ENCODE results near the gene HECTD4.
"Not testable (repeated sequence)": the region's sequence is repeated elsewhere in the genome, so short reads cannot be mapped to it uniquely, and the experiment has no call there.

The HECTD4 gene

GRCh38 chr12:112172556-112173324, 209.5 kb downstream of the HECTD4 start:
- DNase-seq = no peak

DNA sequence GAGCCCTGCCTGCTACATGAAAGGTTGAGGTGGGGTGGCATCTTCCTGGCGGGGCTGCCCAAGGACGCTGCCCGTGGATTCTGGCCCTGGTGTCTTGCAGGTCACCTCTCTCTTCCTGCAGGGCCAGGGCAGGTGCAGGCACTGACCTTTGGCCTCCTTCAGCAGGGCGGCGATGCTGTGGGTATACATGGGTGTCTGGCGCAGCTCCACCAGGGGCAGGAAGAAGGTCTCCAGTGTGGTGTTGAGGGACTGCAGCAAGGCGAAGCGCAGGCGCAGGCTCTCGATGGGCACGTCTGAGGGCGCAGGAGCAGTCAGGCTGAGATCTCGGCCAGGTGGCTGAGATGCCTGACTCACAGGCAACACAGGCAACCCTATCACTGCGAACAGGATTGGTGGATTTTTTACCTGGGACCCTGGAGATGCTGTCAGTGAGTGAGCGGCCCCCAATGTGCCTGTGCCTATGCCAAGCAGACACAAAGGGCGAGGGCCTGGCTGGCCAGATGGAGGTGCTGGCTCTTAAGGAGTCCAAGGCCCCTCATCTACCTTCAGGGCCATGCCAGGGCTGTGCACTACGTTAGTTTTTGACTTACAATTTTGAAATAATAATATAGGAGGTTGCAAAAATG, 211.1 kb downstream of the HECTD4 start:
- no peak for DNase-seq

DNA sequence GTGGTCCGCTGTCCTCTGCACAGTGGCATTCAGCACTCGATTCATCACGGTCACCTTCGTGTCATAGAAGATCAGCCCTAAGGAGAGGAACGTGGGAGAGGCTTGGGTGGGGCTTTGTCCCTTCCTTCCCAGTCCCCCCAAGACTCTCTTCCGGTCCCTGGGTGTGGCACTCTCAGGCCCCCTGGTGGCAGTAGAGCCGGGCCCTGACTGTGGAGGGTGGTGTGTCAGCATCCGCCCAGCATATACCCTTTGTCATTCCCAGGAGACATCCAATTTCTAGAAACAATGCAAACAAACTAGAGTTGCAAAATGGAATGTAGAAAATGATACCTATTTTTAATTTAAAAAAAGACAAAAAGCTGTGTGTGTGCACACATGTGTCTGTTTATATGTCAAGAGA, 211.9 kb downstream of the HECTD4 start:
- peak; percentile 32 for DNase-seq

GRCh38 chr12:112169966-112170365, 212.3 kb downstream of the HECTD4 start:
- DNase-seq = no peak

DNA sequence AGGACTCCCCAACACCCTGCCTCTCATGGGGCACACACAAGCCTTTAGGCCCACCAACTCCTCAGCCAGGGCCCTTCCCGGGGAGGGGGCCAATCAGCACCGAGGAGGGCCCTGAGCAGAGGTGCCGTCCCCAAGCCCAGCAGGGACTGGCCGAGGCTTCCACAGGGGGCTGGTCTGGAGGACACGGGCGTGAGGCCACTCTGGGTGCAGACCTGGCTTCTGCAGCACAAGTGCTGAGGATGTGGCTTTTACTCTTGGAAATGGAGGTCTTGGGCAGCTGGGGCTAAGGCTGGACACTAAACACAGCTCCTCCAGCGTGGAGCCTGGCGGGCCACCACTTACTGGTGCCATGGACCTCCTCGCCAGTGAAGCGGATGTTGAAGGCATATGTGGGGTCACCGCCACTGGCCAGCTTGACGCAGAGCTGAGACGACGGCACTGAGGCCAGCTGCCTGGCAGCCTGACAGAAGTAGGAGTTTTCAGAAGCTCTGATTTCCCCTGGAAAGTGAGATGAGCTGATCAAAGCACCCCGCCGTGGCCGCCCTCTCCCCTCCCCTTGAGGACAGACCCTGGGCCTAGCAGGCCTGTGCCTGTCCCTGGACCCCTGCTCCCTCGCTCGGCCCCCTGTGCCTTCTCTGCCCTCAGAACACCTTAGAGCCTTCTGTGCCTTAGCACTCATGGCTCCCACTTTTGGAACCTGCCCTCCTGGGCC, 212.9 kb downstream of the HECTD4 start:
- no peak for DNase-seq

DNA sequence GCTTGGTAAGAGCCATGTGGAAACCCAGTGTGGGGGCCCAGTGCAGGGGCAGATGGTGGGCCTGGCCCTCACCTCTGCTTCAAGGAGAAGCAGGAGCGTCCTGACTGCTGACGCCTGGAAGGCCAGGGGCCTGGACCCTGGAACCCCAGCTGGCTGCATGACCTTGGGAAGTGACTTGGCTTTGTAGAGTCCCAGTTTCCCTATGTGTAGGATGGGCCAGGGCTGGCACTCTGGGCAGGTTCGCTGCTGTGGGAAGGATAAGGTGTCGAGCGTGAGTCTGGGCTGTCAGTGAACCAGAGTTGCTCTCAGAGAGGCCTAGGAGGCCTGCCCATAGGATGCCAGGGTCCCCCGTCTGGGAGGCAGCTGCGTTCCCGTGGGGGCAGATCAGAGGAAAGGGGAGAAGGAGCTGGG, 213.7 kb downstream of the HECTD4 start:
- no peak for DNase-seq

DNA sequence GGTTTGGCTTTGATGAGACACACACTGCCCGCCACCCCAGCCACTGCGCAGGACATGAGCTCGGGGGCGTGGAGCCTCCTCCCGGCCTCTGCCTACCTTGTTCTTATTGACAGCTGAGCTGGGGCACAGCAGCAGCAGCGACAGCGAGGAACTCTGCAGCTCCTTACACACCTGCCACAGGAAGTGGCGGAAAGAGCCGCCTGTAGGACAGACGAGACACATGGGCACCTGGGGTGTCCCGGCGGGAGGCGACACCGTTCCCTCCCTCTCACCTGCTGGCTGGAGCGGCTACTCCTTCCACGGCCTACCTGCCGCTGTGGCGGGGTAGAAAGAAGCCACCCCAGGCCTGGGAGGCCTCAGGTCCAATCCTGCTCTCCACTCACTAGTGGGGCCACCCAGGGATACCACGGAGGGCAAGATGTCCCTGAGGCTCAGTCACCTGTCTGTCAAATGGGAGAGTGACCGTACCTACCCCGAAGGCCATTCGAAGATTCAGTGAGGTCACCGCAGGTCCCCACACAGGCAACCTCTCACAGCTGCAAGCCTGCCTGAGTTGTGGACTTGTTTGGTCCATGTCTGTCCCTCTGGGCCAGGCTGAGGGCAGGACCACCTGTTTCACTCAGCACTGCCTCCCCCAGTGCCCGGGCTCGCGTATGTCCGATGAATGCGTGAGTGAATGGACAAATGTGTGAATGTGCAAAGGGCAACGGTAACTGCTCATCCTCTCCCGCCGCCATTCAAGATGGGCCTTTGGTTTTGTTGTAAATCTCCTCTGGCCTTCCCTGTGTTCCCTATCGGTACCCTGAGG, 214.3 kb downstream of the HECTD4 start:
- DNase-seq = no peak

DNA sequence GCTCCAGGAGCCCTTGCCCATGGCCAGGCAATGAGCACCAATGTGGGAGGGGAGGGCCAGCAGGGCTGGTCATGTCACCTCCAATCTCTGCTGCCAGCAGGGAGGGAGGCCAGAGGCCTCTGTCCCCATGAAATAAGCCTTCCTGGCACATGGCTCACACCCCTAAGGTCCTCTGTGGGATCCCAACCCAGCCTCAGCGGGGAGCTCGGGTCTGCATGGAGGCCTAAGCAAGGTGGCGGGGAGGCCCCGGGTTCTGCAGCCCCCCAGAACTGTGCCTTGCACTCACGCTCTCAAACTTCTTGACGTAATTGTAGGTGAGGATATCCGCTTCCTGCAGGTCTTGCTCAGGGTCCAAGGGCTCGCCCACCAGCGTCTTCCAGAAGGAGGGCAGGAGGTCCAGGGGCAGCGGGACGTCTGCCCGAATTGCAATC, 215.2 kb downstream of the HECTD4 start:
- DNase-seq = no peak

GRCh38 chr12:112166051-112167015, 215.9 kb downstream of the HECTD4 start:
- DNase-seq = no peak

DNA sequence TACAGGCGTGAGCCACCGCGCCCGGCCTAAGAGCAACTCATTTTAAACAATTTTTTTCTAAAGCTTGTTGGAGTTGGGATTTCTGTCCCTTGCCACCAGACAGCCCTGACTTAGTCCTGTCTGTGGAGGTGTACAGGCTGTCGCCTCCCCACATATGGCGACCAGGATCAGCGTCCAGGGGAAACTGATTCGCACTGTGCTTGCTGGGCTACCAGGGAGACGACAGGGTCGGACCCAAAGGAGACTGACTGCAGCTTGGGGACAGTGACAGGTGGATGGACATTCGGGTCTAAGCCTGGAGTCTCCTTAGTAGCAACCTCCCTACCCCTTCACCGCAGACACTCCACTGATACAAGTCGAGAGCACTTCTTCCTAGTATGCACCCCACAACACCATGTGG, 216.6 kb downstream of the HECTD4 start:
- no peak for DNase-seq

DNA sequence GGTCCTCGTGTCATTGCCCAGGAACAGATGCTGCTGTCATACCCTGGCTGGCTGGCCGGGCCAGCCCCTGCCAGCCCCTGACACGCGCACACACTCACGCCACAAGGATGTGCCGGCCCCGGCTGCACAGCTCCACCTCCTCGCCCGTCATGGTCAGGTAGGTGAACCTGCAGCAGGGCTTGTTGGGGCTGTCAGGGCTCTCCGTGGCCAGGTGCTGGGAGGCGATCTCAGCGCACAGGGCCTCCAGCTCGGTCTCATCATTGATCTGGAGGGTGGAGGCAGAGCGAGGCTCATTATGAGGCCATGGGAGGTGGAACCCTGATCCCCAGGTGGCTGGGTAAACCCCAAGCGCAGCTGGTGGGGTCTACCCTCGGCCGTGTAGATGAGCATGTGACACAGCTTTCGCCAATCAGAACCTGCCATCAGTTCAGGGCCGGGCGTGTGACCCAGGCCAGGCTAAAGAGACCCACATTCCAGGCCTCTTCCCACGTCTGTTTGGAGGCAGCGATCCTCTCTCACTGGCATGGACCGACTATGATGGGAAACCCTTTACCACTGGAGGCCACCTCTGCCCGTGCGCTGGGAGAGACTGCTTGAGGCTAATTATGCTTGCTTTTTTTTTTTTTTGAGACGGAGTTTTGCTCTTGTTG, 218.1 kb downstream of the HECTD4 start:
- no peak for DNase-seq

DNA sequence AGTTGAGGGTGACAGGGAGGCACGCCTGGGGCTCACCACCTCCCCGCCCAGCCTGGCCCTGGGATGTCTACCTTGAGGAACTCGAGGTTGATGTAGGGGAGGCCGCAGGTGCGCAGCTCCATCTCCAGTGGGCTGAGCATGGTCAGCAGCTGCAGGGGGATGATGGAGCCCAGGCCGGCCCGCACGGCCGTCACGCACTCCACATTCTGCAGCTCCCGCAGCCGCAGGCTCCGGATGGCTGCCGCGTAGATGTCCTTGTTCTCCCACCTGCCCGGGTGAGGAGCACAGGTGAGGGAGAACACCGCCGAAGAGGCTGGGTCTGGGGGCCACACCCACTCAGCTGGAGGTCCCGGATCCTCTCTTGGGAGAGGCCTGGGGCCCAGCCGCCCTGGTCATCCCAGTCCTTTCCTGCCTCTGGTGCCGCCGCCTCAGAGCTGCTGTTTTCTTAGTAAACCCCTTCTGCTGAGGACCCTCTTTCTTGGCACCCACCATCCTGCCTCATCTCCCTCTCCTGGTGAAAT, 218.7 kb downstream of the HECTD4 start:
- no peak for DNase-seq

DNA sequence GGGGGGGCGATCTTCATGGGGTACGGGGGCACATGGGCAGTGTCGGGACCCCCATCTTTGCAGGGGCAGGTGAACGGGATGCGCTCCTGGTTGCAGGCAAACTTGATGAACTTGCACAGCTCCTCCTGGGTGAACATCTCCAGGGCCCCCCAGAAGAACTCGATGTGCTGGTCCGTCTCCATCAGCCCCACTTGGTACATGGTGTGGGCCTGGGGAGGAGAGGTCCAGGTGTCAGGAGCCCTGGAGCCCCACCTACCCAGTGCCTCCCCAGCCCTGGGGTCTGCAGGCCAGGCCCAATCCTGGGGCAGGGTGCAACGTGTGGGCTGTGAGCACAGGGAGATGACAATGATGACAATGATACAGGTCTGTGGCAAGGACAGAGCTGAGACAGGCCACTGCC, 219.2 kb downstream of the HECTD4 start:
- DNase-seq = no peak

DNA sequence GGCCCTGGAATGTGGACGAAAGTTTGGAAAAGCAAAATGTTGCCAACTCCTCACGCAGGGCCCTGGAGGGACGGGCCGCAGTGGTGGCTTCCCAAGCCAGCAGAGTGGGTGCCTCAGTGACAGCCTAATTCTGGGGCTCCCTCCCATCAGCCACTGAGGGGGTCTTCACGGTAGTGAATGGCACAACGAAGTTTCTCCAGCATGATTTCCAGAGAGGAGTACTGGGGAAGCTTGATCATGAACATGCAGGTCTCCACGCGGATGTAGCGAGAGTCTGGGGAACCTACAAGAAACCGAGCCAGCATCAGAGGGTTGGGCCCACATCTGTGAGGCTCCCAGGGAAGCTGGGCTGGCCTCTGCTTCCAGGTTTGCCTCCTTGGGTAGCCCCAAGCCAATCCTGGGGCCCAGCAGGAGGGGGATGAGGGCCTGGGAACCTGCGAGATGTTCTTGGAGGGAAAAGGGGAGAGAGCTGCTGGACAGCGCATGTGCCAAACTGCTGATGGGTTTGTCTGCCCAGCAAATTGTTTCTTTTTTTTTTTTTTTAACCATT, 219.9 kb downstream of the HECTD4 start:
- no peak for DNase-seq

DNA sequence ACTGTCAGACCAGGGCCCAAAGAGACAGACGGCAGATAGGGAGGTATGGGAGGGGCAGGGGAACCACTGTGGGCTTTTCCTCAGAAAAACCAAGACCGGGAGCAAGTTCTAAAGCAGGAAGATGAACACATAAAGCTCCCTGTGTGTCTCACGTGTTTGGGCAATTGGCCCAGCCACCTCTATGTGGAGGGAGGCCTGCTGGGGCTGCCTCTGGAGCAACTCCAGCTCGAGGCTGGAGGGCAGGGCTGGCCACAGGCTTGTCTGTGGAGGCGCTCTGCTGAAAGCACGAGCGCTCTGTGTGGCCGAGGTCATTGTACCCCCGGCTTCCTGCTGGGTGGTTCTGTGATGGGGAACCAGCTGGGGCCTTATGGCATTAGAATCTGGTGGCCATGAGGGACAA, 220.5 kb downstream of the HECTD4 start:
- no peak for DNase-seq

- DNase-seq = no peak
Observed at GRCh38 chr12:112160611-112161010, 221.6 kb downstream of the HECTD4 start.

- DNase-seq = no peak
Observed at GRCh38 chr12:112159146-112159541, 223.1 kb downstream of the HECTD4 start.

GRCh38 chr12:112158461-112159145, 223.6 kb downstream of the HECTD4 start:
- not testable (repeated sequence) for DNase-seq

- DNase-seq = no peak
Observed at GRCh38 chr12:112153893-112154219, 228.4 kb downstream of the HECTD4 start.

DNA sequence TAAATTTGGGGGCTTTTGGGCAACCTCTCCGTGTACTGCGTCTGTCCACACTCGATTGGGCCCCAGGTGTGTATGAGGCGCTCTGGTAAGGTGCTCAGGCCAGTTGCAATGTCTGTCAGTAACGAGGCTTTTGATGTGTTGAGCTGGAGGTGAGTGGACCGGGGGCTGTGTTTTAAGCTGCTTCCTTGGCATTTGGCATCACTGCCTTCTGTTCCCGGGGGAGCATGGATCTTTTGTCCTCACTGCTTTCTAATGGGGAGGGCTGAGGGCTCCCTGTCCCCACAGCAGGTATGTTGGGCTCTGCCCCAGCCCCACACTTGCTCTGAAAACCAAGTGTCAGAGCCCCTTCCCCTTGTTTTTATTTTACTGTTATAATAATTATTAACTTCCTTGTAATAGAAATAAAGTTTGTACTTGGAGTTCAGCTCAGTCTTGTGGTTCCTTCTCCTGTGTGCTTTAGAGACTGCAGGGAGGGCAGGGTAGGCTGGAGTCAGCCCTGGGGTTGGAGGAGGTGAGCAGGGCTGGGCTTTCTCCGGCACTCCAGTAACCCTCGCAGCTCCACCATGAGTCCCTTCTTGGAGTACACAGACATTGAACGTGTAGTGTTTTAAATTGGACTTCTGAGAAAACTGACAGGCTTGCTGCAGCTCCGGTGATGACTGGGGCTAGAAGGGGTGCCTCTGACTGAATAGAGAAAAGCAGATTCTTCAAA, 228.9 kb downstream of the HECTD4 start:
- DNase-seq = no peak

Measured in stimulated activated CD4-positive, alpha-beta T cell treated with anti-CD3 and anti-CD28 coated beads, Interleukin-4, amount 100 ng/mL, for 1 hour (primary cell).